Mammary epithelial cell (primary cell): ENCODE data around the gene ARHGAP28.

Source experiments
- EZH2 ChIP-seq: IDR thresholded peaks from 2 replicates; pipeline ENCODE4 v1.6.1; 2012; ENCODE audit warnings: low read length, inconsistent platforms, borderline replicate concordance
- TF ChIP-seq, protein P1 (sequence below), 2 donors: IDR thresholded peaks in 1 of 2; conservative IDR thresholded peaks in 1 of 2; 2 replicates each; pipeline ENCODE4 v1.5.1; 2011 to 2012; ENCODE audit warnings: inconsistent platforms in 2 of 2, low read length in 2 of 2, mild to moderate bottlenecking in 2 of 2, control low read depth in 1 of 2, low read depth in 1 of 2; ENCODE audit not compliant: insufficient read depth in 1 of 2; ENCODE audit errors: extremely low read depth in 1 of 2

DNA sequence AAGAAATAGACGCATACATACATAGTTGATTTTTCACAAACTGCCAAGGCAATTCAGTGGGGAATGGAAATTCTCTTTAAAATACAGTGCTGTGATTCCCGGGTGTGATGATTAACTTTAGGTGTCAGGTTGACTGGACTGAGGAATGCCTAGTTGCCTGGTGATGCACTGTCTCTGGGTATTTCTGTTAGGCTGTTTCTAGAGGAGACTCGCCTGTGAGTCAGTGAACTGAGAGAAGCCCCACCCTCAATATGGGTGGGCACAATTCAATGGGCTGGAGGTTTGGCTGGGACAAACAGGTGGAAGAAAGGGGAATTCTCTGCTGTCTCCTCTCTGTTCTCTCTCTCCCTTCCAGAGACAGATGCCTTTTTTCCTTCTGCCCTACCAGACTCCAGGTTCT is 187.6 kb downstream of the ARHGAP28 start:
- TF ChIP-seq EZH2 = no peak
- TF ChIP-seq, protein P1, sequence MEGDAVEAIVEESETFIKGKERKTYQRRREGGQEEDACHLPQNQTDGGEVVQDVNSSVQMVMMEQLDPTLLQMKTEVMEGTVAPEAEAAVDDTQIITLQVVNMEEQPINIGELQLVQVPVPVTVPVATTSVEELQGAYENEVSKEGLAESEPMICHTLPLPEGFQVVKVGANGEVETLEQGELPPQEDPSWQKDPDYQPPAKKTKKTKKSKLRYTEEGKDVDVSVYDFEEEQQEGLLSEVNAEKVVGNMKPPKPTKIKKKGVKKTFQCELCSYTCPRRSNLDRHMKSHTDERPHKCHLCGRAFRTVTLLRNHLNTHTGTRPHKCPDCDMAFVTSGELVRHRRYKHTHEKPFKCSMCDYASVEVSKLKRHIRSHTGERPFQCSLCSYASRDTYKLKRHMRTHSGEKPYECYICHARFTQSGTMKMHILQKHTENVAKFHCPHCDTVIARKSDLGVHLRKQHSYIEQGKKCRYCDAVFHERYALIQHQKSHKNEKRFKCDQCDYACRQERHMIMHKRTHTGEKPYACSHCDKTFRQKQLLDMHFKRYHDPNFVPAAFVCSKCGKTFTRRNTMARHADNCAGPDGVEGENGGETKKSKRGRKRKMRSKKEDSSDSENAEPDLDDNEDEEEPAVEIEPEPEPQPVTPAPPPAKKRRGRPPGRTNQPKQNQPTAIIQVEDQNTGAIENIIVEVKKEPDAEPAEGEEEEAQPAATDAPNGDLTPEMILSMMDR (conservative IDR thresholded peaks at IDR 0.05 in 1 of 2, IDR thresholded peaks at IDR 0.05 in 1 of 2; ENCODE audit: extremely low read depth in 1 of 2, insufficient read depth in 1 of 2, low read depth in 1 of 2, low read length in 2 of 2) = no peak
